Measurements from ENCODE around the gene DOCK7.

The DOCK7 gene

DNA sequence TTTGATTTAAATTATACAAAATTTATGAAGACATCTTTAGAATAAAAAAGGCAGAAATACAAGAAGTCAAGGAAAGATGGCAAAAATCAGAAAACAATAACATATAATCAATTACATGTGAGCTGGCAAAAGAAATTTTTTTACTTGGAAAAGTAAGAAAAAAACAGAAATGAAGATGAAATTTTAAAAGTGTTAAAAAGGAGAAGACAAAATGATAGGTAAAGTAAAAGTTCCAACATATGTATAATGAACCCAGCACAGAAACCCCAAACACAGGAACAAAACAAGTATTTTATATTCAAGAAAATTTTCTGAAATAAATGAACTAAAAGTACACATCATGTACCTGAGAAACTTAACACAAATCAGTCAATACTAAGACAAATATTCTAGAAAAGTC, 188.0 kb downstream of the DOCK7 start:
- TF ChIP-seq, protein P1, sequence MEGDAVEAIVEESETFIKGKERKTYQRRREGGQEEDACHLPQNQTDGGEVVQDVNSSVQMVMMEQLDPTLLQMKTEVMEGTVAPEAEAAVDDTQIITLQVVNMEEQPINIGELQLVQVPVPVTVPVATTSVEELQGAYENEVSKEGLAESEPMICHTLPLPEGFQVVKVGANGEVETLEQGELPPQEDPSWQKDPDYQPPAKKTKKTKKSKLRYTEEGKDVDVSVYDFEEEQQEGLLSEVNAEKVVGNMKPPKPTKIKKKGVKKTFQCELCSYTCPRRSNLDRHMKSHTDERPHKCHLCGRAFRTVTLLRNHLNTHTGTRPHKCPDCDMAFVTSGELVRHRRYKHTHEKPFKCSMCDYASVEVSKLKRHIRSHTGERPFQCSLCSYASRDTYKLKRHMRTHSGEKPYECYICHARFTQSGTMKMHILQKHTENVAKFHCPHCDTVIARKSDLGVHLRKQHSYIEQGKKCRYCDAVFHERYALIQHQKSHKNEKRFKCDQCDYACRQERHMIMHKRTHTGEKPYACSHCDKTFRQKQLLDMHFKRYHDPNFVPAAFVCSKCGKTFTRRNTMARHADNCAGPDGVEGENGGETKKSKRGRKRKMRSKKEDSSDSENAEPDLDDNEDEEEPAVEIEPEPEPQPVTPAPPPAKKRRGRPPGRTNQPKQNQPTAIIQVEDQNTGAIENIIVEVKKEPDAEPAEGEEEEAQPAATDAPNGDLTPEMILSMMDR (IDR thresholded peaks at IDR 0.05; ENCODE audit: extremely low read depth, insufficient read depth, missing control alignments): no peak
- in situ Hi-C loops (cut with MboI; ENCODE audit: low pct_unique_long_range_greater_than_20kb, low sequenced_read_pairs, unreplicated experiment): no loop called here
- DNase-seq (ENCODE audit: low spot score): no peak

DNA sequence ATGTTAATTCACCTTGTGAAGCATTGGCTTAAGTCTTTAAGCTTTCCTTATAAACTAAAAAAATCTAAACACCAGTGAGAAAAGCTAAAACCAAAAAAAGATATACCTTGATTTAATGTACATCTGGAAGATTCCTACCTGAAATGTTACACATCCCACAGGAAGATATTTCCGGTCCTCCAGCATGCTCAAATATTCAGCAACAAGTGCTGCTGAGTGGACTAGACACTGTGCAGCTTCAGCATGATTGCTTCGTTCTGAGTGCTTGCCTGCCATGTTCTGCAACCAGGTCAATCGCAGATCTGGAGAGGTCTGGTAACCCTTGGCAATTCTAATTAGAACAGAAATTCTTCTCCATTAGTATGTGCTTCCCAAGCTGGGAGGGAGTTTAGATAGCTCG, 194.0 kb downstream of the DOCK7 start:
- no peak for DNase-seq (ENCODE audit: low spot score)
- TF ChIP-seq, protein P1 (IDR thresholded peaks at IDR 0.05; ENCODE audit: extremely low read depth, insufficient read depth, missing control alignments): no peak
- in situ Hi-C loops (cut with MboI; ENCODE audit: low pct_unique_long_range_greater_than_20kb, low sequenced_read_pairs, unreplicated experiment): no loop called here

DNA sequence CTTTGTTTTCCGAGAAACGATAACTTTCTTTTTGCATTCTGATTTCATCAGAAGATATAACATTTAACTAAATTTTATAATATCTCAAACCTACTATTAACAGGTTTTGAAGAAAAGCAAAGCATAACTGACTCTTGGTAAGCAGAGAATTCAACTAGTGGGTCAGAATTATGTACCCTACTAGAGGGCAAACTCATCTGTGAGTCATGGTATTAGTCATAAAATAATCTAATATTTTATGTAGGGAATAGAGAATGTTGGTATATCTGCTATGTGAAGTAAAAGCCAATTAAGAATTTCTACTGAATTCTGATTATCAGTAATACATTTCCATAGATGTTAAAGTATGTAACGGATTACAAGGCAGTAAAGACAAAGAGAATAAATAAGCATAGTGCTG, 194.5 kb downstream of the DOCK7 start:
- TF ChIP-seq, protein P1 (IDR thresholded peaks at IDR 0.05; ENCODE audit: extremely low read depth, insufficient read depth, missing control alignments): no peak
- no peak for DNase-seq (ENCODE audit: low spot score)
- in situ Hi-C loops (cut with MboI; ENCODE audit: low pct_unique_long_range_greater_than_20kb, low sequenced_read_pairs, unreplicated experiment): no loop called here

DNA sequence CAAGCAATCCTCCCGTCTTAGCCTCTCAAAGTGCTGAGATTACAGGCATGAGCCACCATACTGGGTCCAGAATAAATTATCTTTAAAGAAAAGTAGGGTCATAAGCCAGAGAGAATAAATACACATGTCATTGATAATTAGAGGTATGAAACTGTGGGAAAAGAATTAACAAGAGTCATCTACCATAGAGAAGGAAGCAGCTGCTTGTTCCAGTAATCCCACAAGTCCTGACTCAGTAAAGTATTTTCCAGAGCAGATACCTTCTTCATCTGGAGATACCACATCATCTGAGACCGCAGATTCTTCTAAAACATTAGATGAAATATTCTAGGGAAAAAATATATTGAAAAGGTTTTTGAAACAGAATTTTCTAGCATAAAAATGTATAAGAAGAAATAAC, 195.7 kb downstream of the DOCK7 start:
- no peak for DNase-seq (ENCODE audit: low spot score)
- in situ Hi-C loops (cut with MboI; ENCODE audit: low pct_unique_long_range_greater_than_20kb, low sequenced_read_pairs, unreplicated experiment): no loop called here
- TF ChIP-seq, protein P1 (IDR thresholded peaks at IDR 0.05; ENCODE audit: extremely low read depth, insufficient read depth, missing control alignments): no peak

DNA sequence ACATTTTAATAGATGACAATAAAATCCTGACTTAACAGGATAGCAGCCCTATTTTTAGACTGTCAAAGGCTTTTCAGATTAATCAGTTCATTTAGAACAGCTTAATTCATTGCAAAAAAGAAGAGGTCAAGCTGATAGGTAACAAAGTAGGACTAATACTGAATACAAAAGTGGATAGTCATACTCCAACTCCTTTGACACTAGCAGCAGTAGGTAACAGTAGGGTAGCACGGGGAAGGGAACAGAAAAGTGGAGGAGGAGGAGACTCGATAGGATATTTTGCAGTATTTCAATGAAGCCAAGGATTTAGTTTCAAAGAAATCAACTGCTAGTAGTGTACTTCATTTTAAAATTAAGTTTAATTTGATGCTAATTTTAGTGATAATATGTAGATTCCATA, 200.2 kb downstream of the DOCK7 start:
- in situ Hi-C loops (cut with MboI; ENCODE audit: low pct_unique_long_range_greater_than_20kb, low sequenced_read_pairs, unreplicated experiment): no loop called here
- DNase-seq (ENCODE audit: low spot score): no peak
- TF ChIP-seq, protein P1 (IDR thresholded peaks at IDR 0.05; ENCODE audit: extremely low read depth, insufficient read depth, missing control alignments): no peak

DNA sequence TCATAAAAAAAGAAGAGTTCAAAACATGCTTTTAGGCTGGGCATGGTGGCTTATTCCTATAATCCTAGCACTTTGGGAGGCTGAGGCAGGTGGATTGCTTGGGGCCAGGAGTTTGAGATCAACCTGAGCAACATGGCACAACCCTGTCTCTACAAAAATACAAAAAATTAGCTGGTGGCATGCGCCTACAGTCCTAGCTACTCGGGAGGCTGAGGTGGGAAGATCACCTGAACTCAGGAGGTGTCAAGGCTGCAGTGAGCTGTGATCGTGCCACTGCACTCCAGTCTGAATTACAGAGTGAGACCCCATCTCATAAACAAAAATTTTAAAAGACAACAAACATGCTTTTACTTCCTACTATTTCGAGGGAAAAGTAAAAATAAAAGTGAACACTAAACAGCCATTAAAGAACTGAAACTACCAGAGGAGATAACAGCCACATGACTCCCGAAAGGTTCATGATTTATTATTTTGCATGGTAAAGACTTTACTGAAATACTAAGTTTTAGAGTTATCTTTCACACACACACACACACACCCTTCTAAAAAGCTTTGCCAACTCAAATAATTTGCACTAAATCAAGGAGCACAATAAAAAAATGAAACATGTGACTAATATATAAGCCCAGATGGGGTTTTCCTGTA, 203.2 kb downstream of the DOCK7 start:
- TF ChIP-seq, protein P1 (IDR thresholded peaks at IDR 0.05; ENCODE audit: extremely low read depth, insufficient read depth, missing control alignments): no peak
- in situ Hi-C loops (cut with MboI; ENCODE audit: low pct_unique_long_range_greater_than_20kb, low sequenced_read_pairs, unreplicated experiment): no loop called here
- peak; percentile 25 for DNase-seq (ENCODE audit: low spot score)

All from GM13977 (cell line).